ENCODE results near the gene GBP2. TPM values are rescaled to one million over a fixed set of nuclear protein-coding genes. Genes with fewer than 3 reads are reported as not detected.

The GBP2 gene
- total RNA-seq, 1 experiment from 2014 or later = 0.24 TPM

GRCh38 chr1:89146721-89147120 is 20.8 kb upstream of the GBP2 start:
- ATAC-seq (no peak), DNase-seq (ENCODE audit: low spot score) (no peak)
- Mint-ChIP-seq H3K27me3 (ENCODE audit: low read depth) (no peaks in the 10 kb centered on the region), H3K4me1 (no peaks in the 10 kb centered on the region), H3K9me3 (no peaks in the 10 kb centered on the region), H3K4me3 (no peak overlapping the region), H3K27ac (no peak overlapping the region), H3K36me3 (no peaks in the 10 kb centered on the region)
- CTCF ChIA-PET = no interaction called here
- POLR2A ChIA-PET = no interaction called here
- no peak for TF ChIP-seq JUN (CRISPR knock-in tag; IDR thresholded peaks at IDR 0.05)
- TF ChIP-seq ZNF671 (CRISPR knock-in tag; IDR thresholded peaks at IDR 0.05) = no peak
- TF ChIP-seq RELA (CRISPR knock-in tag; IDR thresholded peaks at IDR 0.05; ENCODE audit: borderline replicate concordance) = no peak
- TF ChIP-seq, protein P1, sequence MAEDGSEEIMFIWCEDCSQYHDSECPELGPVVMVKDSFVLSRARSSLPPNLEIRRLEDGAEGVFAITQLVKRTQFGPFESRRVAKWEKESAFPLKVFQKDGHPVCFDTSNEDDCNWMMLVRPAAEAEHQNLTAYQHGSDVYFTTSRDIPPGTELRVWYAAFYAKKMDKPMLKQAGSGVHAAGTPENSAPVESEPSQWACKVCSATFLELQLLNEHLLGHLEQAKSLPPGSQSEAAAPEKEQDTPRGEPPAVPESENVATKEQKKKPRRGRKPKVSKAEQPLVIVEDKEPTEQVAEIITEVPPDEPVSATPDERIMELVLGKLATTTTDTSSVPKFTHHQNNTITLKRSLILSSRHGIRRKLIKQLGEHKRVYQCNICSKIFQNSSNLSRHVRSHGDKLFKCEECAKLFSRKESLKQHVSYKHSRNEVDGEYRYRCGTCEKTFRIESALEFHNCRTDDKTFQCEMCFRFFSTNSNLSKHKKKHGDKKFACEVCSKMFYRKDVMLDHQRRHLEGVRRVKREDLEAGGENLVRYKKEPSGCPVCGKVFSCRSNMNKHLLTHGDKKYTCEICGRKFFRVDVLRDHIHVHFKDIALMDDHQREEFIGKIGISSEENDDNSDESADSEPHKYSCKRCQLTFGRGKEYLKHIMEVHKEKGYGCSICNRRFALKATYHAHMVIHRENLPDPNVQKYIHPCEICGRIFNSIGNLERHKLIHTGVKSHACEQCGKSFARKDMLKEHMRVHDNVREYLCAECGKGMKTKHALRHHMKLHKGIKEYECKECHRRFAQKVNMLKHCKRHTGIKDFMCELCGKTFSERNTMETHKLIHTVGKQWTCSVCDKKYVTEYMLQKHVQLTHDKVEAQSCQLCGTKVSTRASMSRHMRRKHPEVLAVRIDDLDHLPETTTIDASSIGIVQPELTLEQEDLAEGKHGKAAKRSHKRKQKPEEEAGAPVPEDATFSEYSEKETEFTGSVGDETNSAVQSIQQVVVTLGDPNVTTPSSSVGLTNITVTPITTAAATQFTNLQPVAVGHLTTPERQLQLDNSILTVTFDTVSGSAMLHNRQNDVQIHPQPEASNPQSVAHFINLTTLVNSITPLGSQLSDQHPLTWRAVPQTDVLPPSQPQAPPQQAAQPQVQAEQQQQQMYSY (CRISPR knock-in tag; IDR thresholded peaks at IDR 0.05) = no peak
- TF ChIP-seq FOXK1 (CRISPR knock-in tag; IDR thresholded peaks at IDR 0.05) = no peak
- no peak for TF ChIP-seq CREM (CRISPR knock-in tag; IDR thresholded peaks at IDR 0.05)
- TF ChIP-seq SOX15 (CRISPR knock-in tag; IDR thresholded peaks at IDR 0.05) = no peak
- no peak for TF ChIP-seq E2F1 (CRISPR knock-in tag; IDR thresholded peaks at IDR 0.05)
- TF ChIP-seq, protein P2, sequence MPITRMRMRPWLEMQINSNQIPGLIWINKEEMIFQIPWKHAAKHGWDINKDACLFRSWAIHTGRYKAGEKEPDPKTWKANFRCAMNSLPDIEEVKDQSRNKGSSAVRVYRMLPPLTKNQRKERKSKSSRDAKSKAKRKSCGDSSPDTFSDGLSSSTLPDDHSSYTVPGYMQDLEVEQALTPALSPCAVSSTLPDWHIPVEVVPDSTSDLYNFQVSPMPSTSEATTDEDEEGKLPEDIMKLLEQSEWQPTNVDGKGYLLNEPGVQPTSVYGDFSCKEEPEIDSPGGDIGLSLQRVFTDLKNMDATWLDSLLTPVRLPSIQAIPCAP (CRISPR knock-in tag; IDR thresholded peaks at IDR 0.05) = no peak
- TF ChIP-seq GRHL2 (CRISPR knock-in tag; IDR thresholded peaks at IDR 0.05; ENCODE audit: insufficient replicate concordance, severe bottlenecking) = no peak
- no peak for TF ChIP-seq FOXP4 (CRISPR knock-in tag; IDR thresholded peaks at IDR 0.05)

GRCh38 chr1:89143484-89143883 is 17.6 kb upstream of the GBP2 start:
- Mint-ChIP-seq H3K4me3 (no peak overlapping the region), H3K27ac (no peak overlapping the region), H3K4me1 (no peaks in the 10 kb centered on the region), H3K36me3 (no peaks in the 10 kb centered on the region), H3K27me3 (ENCODE audit: low read depth) (no peaks in the 10 kb centered on the region), H3K9me3 (peaks cover 2% of the 10 kb centered on the region; the same call in 1 of the 2 replicates)
- CTCF ChIA-PET = no interaction called here
- POLR2A ChIA-PET = no interaction called here
- DNase-seq (ENCODE audit: low spot score) (no peak), ATAC-seq (no peak; the same call in 1 of the 2 replicates)
- TF ChIP-seq CREB1 (CRISPR knock-in tag; IDR thresholded peaks at IDR 0.05) (no peak), TEAD4 (CRISPR knock-in tag; IDR thresholded peaks at IDR 0.05) (no peak), CBFB (CRISPR knock-in tag; IDR thresholded peaks at IDR 0.05; ENCODE audit: low read depth) (no peak), ZNF512 (CRISPR knock-in tag; IDR thresholded peaks at IDR 0.05; ENCODE audit: borderline replicate concordance) (no peak), ATF1 (CRISPR knock-in tag; IDR thresholded peaks at IDR 0.05) (no peak), NR3C1 (CRISPR knock-in tag; conservative IDR thresholded peaks at IDR 0.05; ENCODE audit: low read depth) (no peak), IRF2 (CRISPR knock-in tag; IDR thresholded peaks at IDR 0.05; ENCODE audit: borderline replicate concordance, low read depth) (no peak), ZNF396 (CRISPR knock-in tag; IDR thresholded peaks at IDR 0.05; ENCODE audit: borderline replicate concordance) (no peak), ZNF263 (CRISPR knock-in tag; IDR thresholded peaks at IDR 0.05; ENCODE audit: low read depth) (no peak), RORB (CRISPR knock-in tag; IDR thresholded peaks at IDR 0.05) (no peak), ZBTB21 (CRISPR knock-in tag; IDR thresholded peaks at IDR 0.05; ENCODE audit: borderline replicate concordance) (no peak), FOXP1 (CRISPR knock-in tag; IDR thresholded peaks at IDR 0.05; ENCODE audit: borderline replicate concordance) (no peak), ZSCAN18 (CRISPR knock-in tag; IDR thresholded peaks at IDR 0.05) (no peak), PRRX2 (CRISPR knock-in tag; IDR thresholded peaks at IDR 0.05) (no peak)
- TF ChIP-seq, protein P3, sequence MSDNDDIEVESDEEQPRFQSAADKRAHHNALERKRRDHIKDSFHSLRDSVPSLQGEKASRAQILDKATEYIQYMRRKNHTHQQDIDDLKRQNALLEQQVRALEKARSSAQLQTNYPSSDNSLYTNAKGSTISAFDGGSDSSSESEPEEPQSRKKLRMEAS (CRISPR knock-in tag; IDR thresholded peaks at IDR 0.05) = no peak
- TF ChIP-seq, protein P2 (CRISPR knock-in tag; IDR thresholded peaks at IDR 0.05) = no peak
